Measurements from ENCODE around the gene PTBP3. TPM values are rescaled to one million over a fixed set of nuclear protein-coding genes. Genes with fewer than 3 reads are reported as not detected.
"Not testable (repeated sequence)": the region's sequence is repeated elsewhere in the genome, so short reads cannot be mapped to it uniquely, and the experiment has no call there.

The PTBP3 gene
- total RNA-seq, result 10 to 100 TPM; 77.7 to 91.8 TPM

- peak within 1 kb of the TSS; percentile 95 to 99 for H3K27ac Mint-ChIP-seq
- H3K9me3 Mint-ChIP-seq, result no peaks in the 10 kb centered on the region
Observed at GRCh38 chr9:112332977-112333638, at the start of gene PTBP3. Gene PTBP3, minus strand, starts transcription at chr9:112333619. Its CDS starts 35,754 bp downstream, at chr9:112297865.

GRCh38 chr9:112382501-112383364 lies 49.3 kb upstream of the PTBP3 start:
- ATAC-seq (no peak), DNase-seq (ENCODE audit: low spot score in 2 of 2) (no peak)
- Mint-ChIP-seq H3K9me3 (no peaks in the 10 kb centered on the region), H3K27ac (no peak overlapping the region), H3K36me3 (peaks cover 12% of the 10 kb centered on the region in 2 donors)

More at GRCh38 chr9:112332977-112333638, at the start of gene PTBP3:
- ATAC-seq, result peak; percentile 74 to 76
- peak; percentile 80 to 81 for DNase-seq (ENCODE audit: low spot score in 2 of 2)
- H3K36me3 Mint-ChIP-seq, result peaks cover 6 to 8% of the 10 kb centered on the region in 2 donors

GRCh38 chr9:112382066-112382465 lies 48.6 kb upstream of the PTBP3 start:
- ATAC-seq, result no peak

GRCh38 chr9:112380825-112381221 lies 47.4 kb upstream of the PTBP3 start:
- ATAC-seq (no peak), DNase-seq (ENCODE audit: low spot score in 2 of 2) (no peak)
- Mint-ChIP-seq H3K27ac (peak overlapping the region; percentile 97 to 99), H3K9me3 (no peaks in the 10 kb centered on the region), H3K36me3 (peaks cover 6 to 12% of the 10 kb centered on the region in 2 donors)

More at GRCh38 chr9:112382066-112382465, 48.6 kb upstream of the PTBP3 start:
- H3K9me3 Mint-ChIP-seq, result no peaks in the 10 kb centered on the region
- H3K27ac Mint-ChIP-seq, result no peak overlapping the region
- peaks cover 6 to 12% of the 10 kb centered on the region in 2 donors for H3K36me3 Mint-ChIP-seq
- DNase-seq (ENCODE audit: low spot score in 2 of 2), result no peak

GRCh38 chr9:112380102-112380824 lies 46.8 kb upstream of the PTBP3 start, which contains the start of gene HSDL2:
Gene HSDL2, plus strand, starts transcription at chr9:112380108. Its CDS starts 56 bp downstream, at chr9:112380164.
- peaks cover 6 to 15% of the 10 kb centered on the region in 2 donors for H3K36me3 Mint-ChIP-seq
- DNase-seq (ENCODE audit: low spot score in 2 of 2) (no peak), ATAC-seq (peak in 1 of 2 donors; percentile 47)
- peak within 1 kb of the TSS; percentile 99 for H3K27ac Mint-ChIP-seq
- peaks cover 0 to under 1% of the 10 kb centered on the region in 2 donors for H3K9me3 Mint-ChIP-seq

GRCh38 chr9:112379177-112380101 lies 46.0 kb upstream of the PTBP3 start:
- peaks cover 0 to 5% of the 10 kb centered on the region in 2 donors for H3K9me3 Mint-ChIP-seq
- H3K36me3 Mint-ChIP-seq, result peaks cover 6 to 18% of the 10 kb centered on the region in 2 donors
- peak overlapping the region; percentile 99 for H3K27ac Mint-ChIP-seq
- DNase-seq (ENCODE audit: low spot score in 2 of 2), result peak; percentile 98
- ATAC-seq, result peak; percentile 87 to 88

GRCh38 chr9:112378328-112379176 lies 45.1 kb upstream of the PTBP3 start:
- DNase-seq (ENCODE audit: low spot score in 2 of 2) (peak; percentile 30 to 60), ATAC-seq (peak; percentile 1 to 13)
- Mint-ChIP-seq H3K9me3 (peaks cover 0 to 7% of the 10 kb centered on the region in 2 donors), H3K27ac (peak overlapping the region; percentile 99), H3K36me3 (peaks cover 6 to 18% of the 10 kb centered on the region in 2 donors)

- Mint-ChIP-seq H3K27ac (no peak overlapping the region), H3K9me3 (peaks cover 0 to 10% of the 10 kb centered on the region in 2 donors), H3K36me3 (peaks cover 6 to 18% of the 10 kb centered on the region in 2 donors)
- ATAC-seq (no peak), DNase-seq (ENCODE audit: low spot score in 2 of 2) (no peak)
Observed at GRCh38 chr9:112377684-112378327, 44.4 kb upstream of the PTBP3 start.

- no peak for DNase-seq (ENCODE audit: low spot score in 2 of 2)
- Mint-ChIP-seq H3K36me3 (peaks cover 6 to 18% of the 10 kb centered on the region in 2 donors), H3K9me3 (peaks cover 0 to 10% of the 10 kb centered on the region in 2 donors), H3K27ac (no peak overlapping the region)
- ATAC-seq, result no peak
Observed at GRCh38 chr9:112377087-112377486, 43.7 kb upstream of the PTBP3 start.

- Mint-ChIP-seq H3K27ac (no peak overlapping the region), H3K9me3 (peaks cover 5 to 15% of the 10 kb centered on the region in 2 donors), H3K36me3 (peaks cover 8 to 19% of the 10 kb centered on the region in 2 donors)
- ATAC-seq (no peak), DNase-seq (ENCODE audit: low spot score in 2 of 2) (no peak)
Observed at GRCh38 chr9:112375361-112375760, 41.9 kb upstream of the PTBP3 start.

- peaks cover 16 to 17% of the 10 kb centered on the region in 2 donors for H3K36me3 Mint-ChIP-seq
- ATAC-seq; H3K27ac Mint-ChIP-seq; DNase-seq (ENCODE audit: low spot score in 2 of 2): not testable (repeated sequence)
- peaks cover 8 to 20% of the 10 kb centered on the region in 2 donors for H3K9me3 Mint-ChIP-seq
Observed at GRCh38 chr9:112374232-112374631, 40.8 kb upstream of the PTBP3 start.

GRCh38 chr9:112373666-112374065 lies 40.2 kb upstream of the PTBP3 start:
- H3K27ac Mint-ChIP-seq; DNase-seq (ENCODE audit: low spot score in 2 of 2); ATAC-seq: not testable (repeated sequence)
- H3K36me3 Mint-ChIP-seq, result peaks cover 17 to 22% of the 10 kb centered on the region in 2 donors
- H3K9me3 Mint-ChIP-seq, result peaks cover 8 to 21% of the 10 kb centered on the region in 2 donors

- Mint-ChIP-seq H3K36me3 (peaks cover 17 to 24% of the 10 kb centered on the region in 2 donors), H3K27ac (no peak overlapping the region), H3K9me3 (peaks cover 14 to 31% of the 10 kb centered on the region in 2 donors)
- peak in 1 of 2 donors; percentile 40 for ATAC-seq
- DNase-seq (ENCODE audit: low spot score in 2 of 2), result no peak
Observed at GRCh38 chr9:112371060-112371459, 37.6 kb upstream of the PTBP3 start.

GRCh38 chr9:112369817-112370216 lies 36.4 kb upstream of the PTBP3 start:
- Mint-ChIP-seq H3K9me3 (peaks cover 22 to 37% of the 10 kb centered on the region in 2 donors), H3K27ac (no peak overlapping the region), H3K36me3 (peaks cover 17 to 31% of the 10 kb centered on the region in 2 donors)
- DNase-seq (ENCODE audit: low spot score in 2 of 2) (no peak), ATAC-seq (no peak)
